Hepatocyte (in vitro differentiated cells): ENCODE data around the gene ATP6V0A4. TPM values are rescaled to one million over a fixed set of nuclear protein-coding genes. Genes with fewer than 3 reads are reported as not detected.

Experiments used
- DNase-seq: peaks from one replicate; pipeline ENCODE4 v3.0.0-alpha.2; 2016; ENCODE audit warnings: low spot score
- H2AFZ ChIP-seq: fragments of 200-600 bp; sonication (generic); 2 replicates; pipeline ENCODE4 v1.6.0; 2016; ENCODE audit warnings: antibody characterized with exemption, mild to moderate bottlenecking
- H3K27ac ChIP-seq: fragments of 200-600 bp; sonication (generic); 2 replicates; pipeline ENCODE4 v1.5.1; 2016; ENCODE audit warnings: mild to moderate bottlenecking
- H3K27me3 ChIP-seq: fragments of 200-600 bp; sonication (generic); 2 replicates; pipeline ENCODE4 v1.6.1; 2016
- H3K36me3 ChIP-seq: fragments of 200-600 bp; sonication (generic); replicated peaks from 2 replicates; pipeline ENCODE4 v1.5.1; 2016; ENCODE audit warnings: low read depth; ENCODE audit not compliant: insufficient read depth
- H3K4me1 ChIP-seq: fragments of 200-600 bp; sonication (generic); 2 replicates; pipeline ENCODE4 v1.5.1; 2016; ENCODE audit warnings: mild to moderate bottlenecking, moderate library complexity; ENCODE audit not compliant: insufficient read depth
- H3K4me2 ChIP-seq: fragments of 200-600 bp; sonication (generic); 2 replicates; pipeline ENCODE4 v1.6.0; 2016
- H3K4me3 ChIP-seq: fragments of 200-600 bp; sonication (generic); 2 replicates; pipeline ENCODE4 v1.5.1; 2016; ENCODE audit warnings: mild to moderate bottlenecking
- H3K79me2 ChIP-seq: fragments of 200-600 bp; sonication (generic); 2 replicates; pipeline ENCODE4 v1.6.0; 2017; ENCODE audit warnings: mild to moderate bottlenecking
- H3K9me2 ChIP-seq: fragments of 200-600 bp; sonication (generic); replicated peaks from 2 replicates; pipeline ENCODE4 v1.6.0; 2017; ENCODE audit warnings: mild to moderate bottlenecking; ENCODE audit not compliant: insufficient read depth
- H3K9me3 ChIP-seq: fragments of 200-600 bp; sonication (generic); 2 replicates; pipeline ENCODE4 v1.5.1; 2016; ENCODE audit warnings: low read depth, mild to moderate bottlenecking
- H4K20me1 ChIP-seq: fragments of 200-600 bp; sonication (generic); 2 replicates; pipeline ENCODE4 v1.6.0; 2016; ENCODE audit warnings: mild to moderate bottlenecking; ENCODE audit not compliant: insufficient read depth, poor library complexity, severe bottlenecking
- CTCF ChIP-seq: fragments of 200-600 bp; sonication (generic); IDR thresholded peaks from 2 replicates; pipeline ENCODE4 v1.5.1; 2016; ENCODE audit warnings: antibody characterized with exemption, mild to moderate bottlenecking; ENCODE audit not compliant: poor library complexity
- EZH2 ChIP-seq: fragments of 200-600 bp; sonication (generic); IDR thresholded peaks from 2 replicates; pipeline ENCODE4 v1.6.1; 2016; ENCODE audit warnings: antibody characterized with exemption, mild to moderate bottlenecking, borderline replicate concordance
- EZH2phosphoT487 ChIP-seq: fragments of 200-600 bp; sonication (generic); IDR thresholded peaks from one replicate; pipeline ENCODE4 v1.6.1; 2018; ENCODE audit warnings: antibody characterized with exemption, mild to moderate bottlenecking, low read depth, moderate library complexity; ENCODE audit not compliant: unreplicated experiment, severe bottlenecking
- WGBS: methylation state at CpG from one replicate; pipeline ENCODE4 v1.1.6; 2016; ENCODE audit warnings: low lambda C conversion rate; ENCODE audit errors: missing lambda C conversion rate; 5-methylcytosine and 5-hydroxymethylcytosine counted together
- polyA plus RNA-seq: library from polyadenylated mRNA; unstranded; fragments of >200 nt; fragmentation: Nextera tagmentation; extraction: Ambion mirVana; gene quantifications from 2 replicates; pipeline ENCODE4 v1.2.1, GENCODE V29; 2016
- total RNA-seq: library from RNA; depleted of rRNA; stranded (reverse); fragments of >200 nt; gene quantifications from 2 replicates; pipeline ENCODE4 v1.2.3, GENCODE V29; 2014

The ATP6V0A4 gene
- total and polyA plus RNA-seq, 2 experiments from 2014 or later: 0.34 to 1.1 TPM

- WGBS: 68% methylated on average over 4 of the region's 4 CpGs
- Histone ChIP-seq H3K79me2 (no peaks in the 10 kb centered on the region), H3K4me2 (no peak overlapping the region), H2AFZ (no peak overlapping the region), H3K27me3 (no peaks in the 10 kb centered on the region), H3K9me2 (no peaks in the 10 kb centered on the region), H3K27ac (no peak overlapping the region), H3K4me3 (no peak overlapping the region), H4K20me1 (no peaks in the 10 kb centered on the region), H3K9me3 (peaks cover 7% of the 10 kb centered on the region), H3K36me3 (no peaks in the 10 kb centered on the region), H3K4me1 (peaks cover 20% of the 10 kb centered on the region)
- no peak for DNase-seq
- TF ChIP-seq EZH2 (no peak), EZH2phosphoT487 (no peak), CTCF (no peak)
Observed at GRCh38 chr7:138658889-138659288, 139.1 kb downstream of the ATP6V0A4 start.

- Histone ChIP-seq H3K4me1 (peaks cover 17% of the 10 kb centered on the region), H2AFZ (no peak overlapping the region), H3K9me2 (no peaks in the 10 kb centered on the region), H4K20me1 (no peaks in the 10 kb centered on the region), H3K27ac (no peak overlapping the region), H3K79me2 (no peaks in the 10 kb centered on the region), H3K4me2 (no peak overlapping the region), H3K4me3 (no peak overlapping the region), H3K9me3 (peaks cover 7% of the 10 kb centered on the region), H3K36me3 (no peaks in the 10 kb centered on the region), H3K27me3 (no peaks in the 10 kb centered on the region)
- DNase-seq: no peak
- TF ChIP-seq EZH2phosphoT487 (no peak), CTCF (no peak), EZH2 (no peak)
- WGBS: 86% methylated on average over 4 of the region's 4 CpGs
Observed at GRCh38 chr7:138657854-138658386, 140.1 kb downstream of the ATP6V0A4 start.

GRCh38 chr7:138656952-138657351, 141.0 kb downstream of the ATP6V0A4 start:
- no peaks in the 10 kb centered on the region for H4K20me1 ChIP-seq
- H3K27ac ChIP-seq: no peak overlapping the region
- TF ChIP-seq EZH2phosphoT487 (no peak), CTCF (no peak), EZH2 (no peak)
- 98% methylated on average over 2 of the region's 2 CpGs for WGBS
- H3K27me3 ChIP-seq: no peaks in the 10 kb centered on the region
- peaks cover 7% of the 10 kb centered on the region for H3K9me3 ChIP-seq
- DNase-seq: no peak
- no peaks in the 10 kb centered on the region for H3K36me3 ChIP-seq
- peaks cover 10% of the 10 kb centered on the region for H3K4me1 ChIP-seq
- no peaks in the 10 kb centered on the region for H3K9me2 ChIP-seq
- no peaks in the 10 kb centered on the region for H3K79me2 ChIP-seq
- no peak overlapping the region for H3K4me3 ChIP-seq
- no peak overlapping the region for H2AFZ ChIP-seq
- no peak overlapping the region for H3K4me2 ChIP-seq

Other genes with a start within 250 kb of the ATP6V0A4 start
- 0.24 and 1.1 TPM in 2 replicates for gene SVOPL, start 96.8 kb downstream of the ATP6V0A4 start, total RNA-seq
- 0.44 and 0.95 TPM in 2 replicates for gene SVOPL, start 96.8 kb downstream of the ATP6V0A4 start, polyA plus RNA-seq
- gene TMEM213, start 202 bp downstream of the ATP6V0A4 start, total RNA-seq: 0.03 TPM in 1 of 2 replicates, not detected in the other
- 0.93 TPM in 1 of 2 replicates, not detected in the other for gene TMEM213, start 202 bp downstream of the ATP6V0A4 start, polyA plus RNA-seq
- 5.7 and 7.3 TPM in 2 replicates for gene KIAA1549, start 183.2 kb upstream of the ATP6V0A4 start, total RNA-seq
- gene KIAA1549, start 183.2 kb upstream of the ATP6V0A4 start, polyA plus RNA-seq: 2.8 and 3.4 TPM in 2 replicates
- 29.0 and 29.9 TPM in 2 replicates for gene ZC3HAV1L, start 237.8 kb upstream of the ATP6V0A4 start, total RNA-seq
- gene ZC3HAV1L, start 237.8 kb upstream of the ATP6V0A4 start, polyA plus RNA-seq: 10.3 and 11.6 TPM in 2 replicates